WTC11 (cell line): Measurements from ENCODE around the gene METTL23. TPM values are rescaled to one million over a fixed set of nuclear protein-coding genes. Genes with fewer than 3 reads are reported as not detected.

ENCODE experiments used
- ATAC-seq: fragments of 200-7000 bp; cut with Tn5 transposase; 2 replicates; pipeline ENCODE4 v1.10.0; 2021; ENCODE audit warnings: mild to moderate bottlenecking, moderate library complexity
- CTCF ChIA-PET: fragments of 300-600 bp; sonication (Branson Sonifier 250); formaldehyde crosslinking; loops from one replicate; lab custom pipeline; 2021; ENCODE audit warnings: antibody characterized with exemption; lab: Charles Lee
- POLR2A ChIA-PET: fragments of 350-600 bp; sonication (Branson Sonifier 250); formaldehyde crosslinking; loops from one replicate; lab custom pipeline; 2021; ENCODE audit warnings: antibody characterized with exemption; lab: Charles Lee
- DNase-seq: peaks from one replicate; pipeline ENCODE4 v3.0.0; 2021; ENCODE audit warnings: low spot score
- H3K27ac Mint-ChIP-seq: 2 replicates; pipeline ENCODE4 v1.8.0; 2021; ENCODE audit warnings: mixed read lengths
- H3K27me3 Mint-ChIP-seq: 2 replicates; pipeline ENCODE4 v1.8.0; 2021; ENCODE audit warnings: low read depth, mild to moderate bottlenecking, moderate library complexity, mixed read lengths
- H3K36me3 Mint-ChIP-seq: 2 replicates; pipeline ENCODE4 v1.8.0; 2021; ENCODE audit warnings: mixed read lengths
- H3K4me1 Mint-ChIP-seq: 2 replicates; pipeline ENCODE4 v1.8.0; 2022; ENCODE audit warnings: mixed read lengths
- H3K4me3 Mint-ChIP-seq: 2 replicates; pipeline ENCODE4 v1.8.0; 2021; ENCODE audit warnings: mild to moderate bottlenecking, moderate library complexity, mixed read lengths
- H3K9me3 Mint-ChIP-seq: 2 replicates; pipeline ENCODE4 v1.8.0; 2021; ENCODE audit warnings: mixed read lengths
- ATF1 ChIP-seq: sonication (generic); formaldehyde crosslinking; IDR thresholded peaks from 2 replicates; pipeline ENCODE4 v1.8.1; 2023; ENCODE audit warnings: mild to moderate bottlenecking, moderate library complexity, missing genetic modification reagents
- ATF2 ChIP-seq: sonication (generic); formaldehyde crosslinking; IDR thresholded peaks from 2 replicates; pipeline ENCODE4 v1.8.1; 2022; ENCODE audit warnings: low read depth, missing genetic modification reagents, borderline replicate concordance
- CREB1 ChIP-seq: sonication (generic); formaldehyde crosslinking; IDR thresholded peaks from 2 replicates; pipeline ENCODE4 v1.8.0; 2023; ENCODE audit warnings: mild to moderate bottlenecking, missing genetic modification reagents
- E2F1 ChIP-seq: sonication (generic); formaldehyde crosslinking; IDR thresholded peaks from 2 replicates; pipeline ENCODE4 v1.8.0; 2022; ENCODE audit warnings: mild to moderate bottlenecking, missing genetic modification reagents
- ELF4 ChIP-seq: sonication (generic); formaldehyde crosslinking; IDR thresholded peaks from 2 replicates; pipeline ENCODE4 v1.8.1; 2022; ENCODE audit warnings: low read depth, mild to moderate bottlenecking, moderate library complexity, missing genetic modification reagents
- EMX1 ChIP-seq: fragments of 250-450 bp; sonication (Bioruptor Pico); IDR thresholded peaks from 2 replicates; pipeline ENCODE4 v1.8.0; 2021; ENCODE audit warnings: mild to moderate bottlenecking
- ETV6 ChIP-seq: sonication (generic); formaldehyde crosslinking; IDR thresholded peaks from 2 replicates; pipeline ENCODE4 v1.8.1; 2022; ENCODE audit warnings: mild to moderate bottlenecking, missing genetic modification reagents
- FOXP1 ChIP-seq: sonication (generic); formaldehyde crosslinking; IDR thresholded peaks from 2 replicates; pipeline ENCODE4 v1.8.0; 2022; ENCODE audit warnings: missing genetic modification reagents, mild to moderate bottlenecking, moderate library complexity, borderline replicate concordance
- GABPB1 ChIP-seq: sonication (generic); formaldehyde crosslinking; IDR thresholded peaks from 2 replicates; pipeline ENCODE4 v1.8.1; 2023; ENCODE audit warnings: mild to moderate bottlenecking, missing genetic modification reagents
- IRF2 ChIP-seq: sonication (generic); formaldehyde crosslinking; IDR thresholded peaks from 2 replicates; pipeline ENCODE4 v1.8.0; 2022; ENCODE audit warnings: low read depth, missing genetic modification reagents, borderline replicate concordance
- KAT7 ChIP-seq: sonication (generic); formaldehyde crosslinking; IDR thresholded peaks from 2 replicates; pipeline ENCODE4 v1.8.1; 2023; ENCODE audit warnings: missing genetic modification reagents, mild to moderate bottlenecking, borderline replicate concordance
- MYBL2 ChIP-seq: sonication (generic); formaldehyde crosslinking; IDR thresholded peaks from 2 replicates; pipeline ENCODE4 v1.8.1; 2023; ENCODE audit warnings: mild to moderate bottlenecking, moderate library complexity, missing genetic modification reagents
- NR1H2 ChIP-seq: sonication (generic); formaldehyde crosslinking; IDR thresholded peaks from 2 replicates; pipeline ENCODE4 v1.9.0; 2021; ENCODE audit warnings: mild to moderate bottlenecking, moderate library complexity, missing genetic modification reagents
- RORB ChIP-seq: fragments of 250-450 bp; sonication (Bioruptor Pico); IDR thresholded peaks from 2 replicates; pipeline ENCODE4 v1.9.0; 2021; ENCODE audit warnings: mild to moderate bottlenecking
- SP1 ChIP-seq: sonication (generic); formaldehyde crosslinking; conservative IDR thresholded peaks from 2 replicates; pipeline ENCODE4 v1.8.1; 2022; ENCODE audit warnings: missing genetic modification reagents
- TCF7 ChIP-seq: sonication (generic); formaldehyde crosslinking; IDR thresholded peaks from 2 replicates; pipeline ENCODE4 v1.8.0; 2022; ENCODE audit warnings: mild to moderate bottlenecking, low read depth, missing genetic modification reagents, moderate library complexity
- TP53 ChIP-seq: sonication (generic); formaldehyde crosslinking; IDR thresholded peaks from 2 replicates; pipeline ENCODE4 v1.8.1; 2023; ENCODE audit warnings: mild to moderate bottlenecking, missing genetic modification reagents
- USF1 ChIP-seq: sonication (generic); formaldehyde crosslinking; IDR thresholded peaks from 2 replicates; pipeline ENCODE4 v1.8.0; 2022; ENCODE audit warnings: mild to moderate bottlenecking, missing genetic modification reagents
- ZBTB21 ChIP-seq: sonication (generic); formaldehyde crosslinking; IDR thresholded peaks from 2 replicates; pipeline ENCODE4 v1.8.1; 2023; ENCODE audit warnings: mild to moderate bottlenecking, missing genetic modification reagents, borderline replicate concordance
- ZNF121 ChIP-seq: sonication (generic); formaldehyde crosslinking; IDR thresholded peaks from 2 replicates; pipeline ENCODE4 v1.8.0; 2023; ENCODE audit warnings: missing genetic modification reagents
- ZNF138 ChIP-seq: sonication (generic); formaldehyde crosslinking; conservative IDR thresholded peaks from 2 replicates; pipeline ENCODE4 v1.8.1; 2022; ENCODE audit warnings: mild to moderate bottlenecking, moderate library complexity, missing genetic modification reagents
- ZNF219 ChIP-seq: sonication (generic); formaldehyde crosslinking; IDR thresholded peaks from 2 replicates; pipeline ENCODE4 v1.8.0; 2023; ENCODE audit warnings: missing genetic modification reagents, mild to moderate bottlenecking, borderline replicate concordance
- ZNF317 ChIP-seq: sonication (generic); formaldehyde crosslinking; IDR thresholded peaks from 2 replicates; pipeline ENCODE4 v1.8.1; 2023; ENCODE audit warnings: low read depth, mild to moderate bottlenecking, moderate library complexity, missing genetic modification reagents, borderline replicate concordance
- ZNF423 ChIP-seq: fragments of 250-450 bp; sonication (Bioruptor Pico); IDR thresholded peaks from 2 replicates; pipeline ENCODE4 v2.1.2; 2022; ENCODE audit warnings: mild to moderate bottlenecking, moderate library complexity
- total RNA-seq: library from RNA; stranded (reverse); gene quantifications from 3 replicates; pipeline ENCODE4 v1.2.3, GENCODE V29; 2021
- TF ChIP-seq, protein P1 (sequence below): fragments of 250-450 bp; sonication (Bioruptor Pico); IDR thresholded peaks from 2 replicates; pipeline ENCODE4 v1.8.0; 2021; ENCODE audit warnings: mild to moderate bottlenecking
- TF ChIP-seq, protein P2 (sequence below): sonication (generic); formaldehyde crosslinking; IDR thresholded peaks from 2 replicates; pipeline ENCODE4 v1.8.0; 2022; ENCODE audit warnings: mild to moderate bottlenecking, missing genetic modification reagents
- TF ChIP-seq, protein P3 (sequence below): fragments of 250-450 bp; sonication (Bioruptor Pico); IDR thresholded peaks from 2 replicates; pipeline ENCODE4 v1.9.0; 2021; ENCODE audit warnings: mild to moderate bottlenecking

The METTL23 gene
- total RNA-seq, 1 experiment from 2014 or later, result 48.5 TPM

GRCh38 chr17:76700617-76701470 is 25.8 kb upstream of the METTL23 start (continued):
- TF ChIP-seq, protein P1, sequence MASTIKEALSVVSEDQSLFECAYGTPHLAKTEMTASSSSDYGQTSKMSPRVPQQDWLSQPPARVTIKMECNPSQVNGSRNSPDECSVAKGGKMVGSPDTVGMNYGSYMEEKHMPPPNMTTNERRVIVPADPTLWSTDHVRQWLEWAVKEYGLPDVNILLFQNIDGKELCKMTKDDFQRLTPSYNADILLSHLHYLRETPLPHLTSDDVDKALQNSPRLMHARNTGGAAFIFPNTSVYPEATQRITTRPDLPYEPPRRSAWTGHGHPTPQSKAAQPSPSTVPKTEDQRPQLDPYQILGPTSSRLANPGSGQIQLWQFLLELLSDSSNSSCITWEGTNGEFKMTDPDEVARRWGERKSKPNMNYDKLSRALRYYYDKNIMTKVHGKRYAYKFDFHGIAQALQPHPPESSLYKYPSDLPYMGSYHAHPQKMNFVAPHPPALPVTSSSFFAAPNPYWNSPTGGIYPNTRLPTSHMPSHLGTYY (CRISPR knock-in tag), result no peak
- no peak for TF ChIP-seq SP1 (CRISPR knock-in tag)

DNA sequence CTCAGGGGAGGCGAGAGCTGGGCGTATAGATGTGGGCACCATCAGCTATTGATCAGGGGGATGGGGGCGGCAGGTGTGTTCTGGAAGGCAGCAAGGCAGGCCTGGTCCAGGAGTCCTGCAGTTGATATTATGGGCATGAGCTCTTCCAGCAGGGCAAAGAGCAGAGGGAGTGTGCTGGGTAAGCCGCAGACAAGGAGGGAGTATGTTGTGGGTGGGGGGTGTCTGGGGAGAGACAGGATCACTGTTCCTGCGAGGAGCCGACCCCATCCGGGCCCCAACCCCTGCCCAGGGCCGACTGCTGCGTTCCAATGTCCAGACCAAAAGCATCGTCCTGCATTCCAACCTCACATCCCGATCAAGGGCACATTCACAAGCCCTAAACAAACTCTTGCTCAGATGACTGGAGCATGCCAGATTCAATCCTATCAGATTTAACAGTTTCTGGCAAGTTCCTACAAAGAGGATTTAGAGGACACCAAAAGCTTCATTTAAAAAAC is 25.1 kb upstream of the METTL23 start:
- POLR2A ChIA-PET, result no interaction called here
- CTCF ChIA-PET, result interaction anchor here (0.6 to 1.8 kb wide), 8 partner anchors 8 to 179 kb away, joined by 3 to 11 read pairs (median 4); partner anchors contain the start of gene MXRA7
- no peaks in the 10 kb centered on the region for H3K27me3 Mint-ChIP-seq
- no peak overlapping the region for H3K4me3 Mint-ChIP-seq
- TF ChIP-seq RORB, result no peak
- TF ChIP-seq EMX1 (CRISPR knock-in tag), result no peak
- TF ChIP-seq, protein P2, sequence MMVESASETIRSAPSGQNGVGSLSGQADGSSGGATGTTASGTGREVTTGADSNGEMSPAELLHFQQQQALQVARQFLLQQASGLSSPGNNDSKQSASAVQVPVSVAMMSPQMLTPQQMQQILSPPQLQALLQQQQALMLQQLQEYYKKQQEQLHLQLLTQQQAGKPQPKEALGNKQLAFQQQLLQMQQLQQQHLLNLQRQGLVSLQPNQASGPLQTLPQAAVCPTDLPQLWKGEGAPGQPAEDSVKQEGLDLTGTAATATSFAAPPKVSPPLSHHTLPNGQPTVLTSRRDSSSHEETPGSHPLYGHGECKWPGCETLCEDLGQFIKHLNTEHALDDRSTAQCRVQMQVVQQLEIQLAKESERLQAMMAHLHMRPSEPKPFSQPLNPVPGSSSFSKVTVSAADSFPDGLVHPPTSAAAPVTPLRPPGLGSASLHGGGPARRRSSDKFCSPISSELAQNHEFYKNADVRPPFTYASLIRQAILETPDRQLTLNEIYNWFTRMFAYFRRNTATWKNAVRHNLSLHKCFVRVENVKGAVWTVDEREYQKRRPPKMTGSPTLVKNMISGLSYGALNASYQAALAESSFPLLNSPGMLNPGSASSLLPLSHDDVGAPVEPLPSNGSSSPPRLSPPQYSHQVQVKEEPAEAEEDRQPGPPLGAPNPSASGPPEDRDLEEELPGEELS (CRISPR knock-in tag), result no peak
- TF ChIP-seq MYBL2 (CRISPR knock-in tag), result no peak
- no peak for TF ChIP-seq FOXP1 (CRISPR knock-in tag)
- TF ChIP-seq ZNF138 (CRISPR knock-in tag), result no peak
- no peak for TF ChIP-seq GABPB1
- no peak for TF ChIP-seq USF1 (CRISPR knock-in tag)
- TF ChIP-seq ZNF121 (CRISPR knock-in tag), result no peak
- TF ChIP-seq IRF2, result no peak
- no peak for TF ChIP-seq ZNF219 (CRISPR knock-in tag)
- TF ChIP-seq TP53 (CRISPR knock-in tag), result no peak
- no peak for TF ChIP-seq ZNF423 (CRISPR knock-in tag)
- TF ChIP-seq, protein P3, sequence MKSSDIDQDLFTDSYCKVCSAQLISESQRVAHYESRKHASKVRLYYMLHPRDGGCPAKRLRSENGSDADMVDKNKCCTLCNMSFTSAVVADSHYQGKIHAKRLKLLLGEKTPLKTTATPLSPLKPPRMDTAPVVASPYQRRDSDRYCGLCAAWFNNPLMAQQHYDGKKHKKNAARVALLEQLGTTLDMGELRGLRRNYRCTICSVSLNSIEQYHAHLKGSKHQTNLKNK (CRISPR knock-in tag), result no peak
- TF ChIP-seq ETV6 (CRISPR knock-in tag), result no peak
- no peak for TF ChIP-seq KAT7 (CRISPR knock-in tag)
- TF ChIP-seq, all 79 proteins: peak for 0
- DNase-seq, result no peak
- Mint-ChIP-seq H3K9me3 (no peaks in the 10 kb centered on the region), H3K36me3 (no peaks in the 10 kb centered on the region), H3K27ac (peak overlapping the region; percentile 87), H3K4me1 (peaks cover 46% of the 10 kb centered on the region)
- no peak for ATAC-seq

GRCh38 chr17:76702076-76702475 is 24.6 kb upstream of the METTL23 start:
- Mint-ChIP-seq H3K4me3 (no peak overlapping the region), H3K36me3 (peaks cover 3% of the 10 kb centered on the region; the same call in 1 of the 2 replicates), H3K4me1 (peaks cover 43% of the 10 kb centered on the region), H3K27ac (peak overlapping the region; percentile 44; the same call in 1 of the 2 replicates), H3K9me3 (no peaks in the 10 kb centered on the region), H3K27me3 (no peaks in the 10 kb centered on the region)
- POLR2A ChIA-PET, result no interaction called here
- no peak for ATAC-seq
- CTCF ChIA-PET, result interaction anchor here (0.8 to 1.8 kb wide), 5 partner anchors 13 to 179 kb away, joined by 4 to 11 read pairs (median 5); no protein-coding TSS in a partner anchor
- DNase-seq, result no peak
- TF ChIP-seq EMX1 (CRISPR knock-in tag), result no peak
- TF ChIP-seq ELF4 (CRISPR knock-in tag), result no peak
- TF ChIP-seq ZNF317 (CRISPR knock-in tag), result no peak
- no peak for TF ChIP-seq TCF7 (CRISPR knock-in tag)
- TF ChIP-seq CREB1 (CRISPR knock-in tag), result no peak
- TF ChIP-seq ZBTB21 (CRISPR knock-in tag), result no peak
- no peak for TF ChIP-seq NR1H2 (CRISPR knock-in tag)
- TF ChIP-seq E2F1, result no peak
- TF ChIP-seq ATF1 (CRISPR knock-in tag), result no peak
- TF ChIP-seq ATF2 (CRISPR knock-in tag), result no peak
- TF ChIP-seq ZNF219 (CRISPR knock-in tag), result no peak
